ENCODE results near the gene ARMCX6. TPM values are rescaled to one million over a fixed set of nuclear protein-coding genes. Genes with fewer than 3 reads are reported as not detected.

ARMCX6 gene
- total RNA-seq, 2 experiments from 2014 or later: 35.0 to 39.5 TPM

DNA sequence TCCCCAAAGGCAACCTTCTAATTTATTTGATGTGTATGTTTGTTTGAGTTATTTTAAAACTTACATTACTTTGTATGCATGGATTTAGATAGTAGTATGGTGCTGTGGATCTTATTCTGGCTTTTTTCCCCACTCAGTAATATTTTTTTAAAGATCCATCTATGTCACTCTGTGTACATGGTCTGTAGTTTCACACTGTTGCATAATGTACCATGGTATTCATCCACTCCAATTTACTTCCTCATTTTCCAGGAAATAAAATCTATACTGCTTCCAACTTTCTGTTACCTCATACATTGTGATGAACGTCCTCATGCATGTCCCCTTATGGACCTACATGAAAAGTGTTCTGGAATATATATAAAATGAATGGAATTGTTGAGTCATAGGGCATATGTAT lies 24.3 kb upstream of the ARMCX6 start:
- Mint-ChIP-seq H3K4me1 (ENCODE audit: low read depth) (no peaks in the 10 kb centered on the region), H3K4me3 (no peak overlapping the region), H3K36me3 (ENCODE audit: low read depth) (peaks cover 4% of the 10 kb centered on the region), H3K9me3 (no peaks in the 10 kb centered on the region), H3K27me3 (no peaks in the 10 kb centered on the region), H3K27ac (no peak overlapping the region)
- no peaks in the 10 kb centered on the region for H3K4me1 ChIP-seq (ENCODE audit: insufficient read depth, low read length)
- ATAC-seq (ENCODE audit: poor library complexity) (no peak), DNase-seq (no peak)
- CTCF ChIA-PET: no interaction called here
- POLR2A ChIA-PET: no interaction called here
- H3K9me3 ChIP-seq (ENCODE audit: control insufficient read depth in 1 of 2, insufficient read depth in 1 of 2, low read length in 2 of 2): no peaks in the 10 kb centered on the region
- no peaks in the 10 kb centered on the region for H3K27me3 ChIP-seq (ENCODE audit: control insufficient read depth in 1 of 2, insufficient read depth in 2 of 2, low read length in 2 of 2)
- no peaks in the 10 kb centered on the region for H3K36me3 ChIP-seq (ENCODE audit: insufficient read depth, low read length)
- no peak overlapping the region for H3K4me3 ChIP-seq (ENCODE audit: low read length)
- intact Hi-C loops (cut with DNase I, micrococcal nuclease): no loop called here
- no peak overlapping the region for H3K27ac ChIP-seq (ENCODE audit: low read depth in 1 of 2, low read length in 2 of 2)
- TF ChIP-seq, protein P1, sequence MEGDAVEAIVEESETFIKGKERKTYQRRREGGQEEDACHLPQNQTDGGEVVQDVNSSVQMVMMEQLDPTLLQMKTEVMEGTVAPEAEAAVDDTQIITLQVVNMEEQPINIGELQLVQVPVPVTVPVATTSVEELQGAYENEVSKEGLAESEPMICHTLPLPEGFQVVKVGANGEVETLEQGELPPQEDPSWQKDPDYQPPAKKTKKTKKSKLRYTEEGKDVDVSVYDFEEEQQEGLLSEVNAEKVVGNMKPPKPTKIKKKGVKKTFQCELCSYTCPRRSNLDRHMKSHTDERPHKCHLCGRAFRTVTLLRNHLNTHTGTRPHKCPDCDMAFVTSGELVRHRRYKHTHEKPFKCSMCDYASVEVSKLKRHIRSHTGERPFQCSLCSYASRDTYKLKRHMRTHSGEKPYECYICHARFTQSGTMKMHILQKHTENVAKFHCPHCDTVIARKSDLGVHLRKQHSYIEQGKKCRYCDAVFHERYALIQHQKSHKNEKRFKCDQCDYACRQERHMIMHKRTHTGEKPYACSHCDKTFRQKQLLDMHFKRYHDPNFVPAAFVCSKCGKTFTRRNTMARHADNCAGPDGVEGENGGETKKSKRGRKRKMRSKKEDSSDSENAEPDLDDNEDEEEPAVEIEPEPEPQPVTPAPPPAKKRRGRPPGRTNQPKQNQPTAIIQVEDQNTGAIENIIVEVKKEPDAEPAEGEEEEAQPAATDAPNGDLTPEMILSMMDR (IDR thresholded peaks at IDR 0.05): no peak

DNA sequence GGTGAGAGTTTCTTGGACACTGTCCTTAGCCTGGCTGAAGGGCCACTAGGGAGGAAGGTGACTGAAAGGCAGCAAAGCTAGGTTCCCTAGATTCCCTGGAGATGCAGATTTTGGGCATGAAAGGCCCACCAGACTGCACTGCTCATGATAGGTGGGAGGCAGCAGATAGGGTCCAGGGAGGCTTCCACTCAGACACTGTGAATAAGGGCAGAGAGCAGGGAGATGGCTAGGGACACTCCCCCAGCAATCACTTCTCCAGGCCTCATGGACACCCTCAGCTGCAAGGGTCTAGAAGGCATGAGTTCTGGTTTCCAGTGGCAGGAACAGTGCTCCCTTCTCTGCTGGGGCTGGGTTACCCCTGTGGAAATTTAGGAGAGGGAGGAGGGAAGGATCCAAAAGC lies 21.8 kb upstream of the ARMCX6 start:
- intact Hi-C loops (cut with DNase I, micrococcal nuclease): no loop called here
- TF ChIP-seq, protein P1 (IDR thresholded peaks at IDR 0.05): no peak

DNA sequence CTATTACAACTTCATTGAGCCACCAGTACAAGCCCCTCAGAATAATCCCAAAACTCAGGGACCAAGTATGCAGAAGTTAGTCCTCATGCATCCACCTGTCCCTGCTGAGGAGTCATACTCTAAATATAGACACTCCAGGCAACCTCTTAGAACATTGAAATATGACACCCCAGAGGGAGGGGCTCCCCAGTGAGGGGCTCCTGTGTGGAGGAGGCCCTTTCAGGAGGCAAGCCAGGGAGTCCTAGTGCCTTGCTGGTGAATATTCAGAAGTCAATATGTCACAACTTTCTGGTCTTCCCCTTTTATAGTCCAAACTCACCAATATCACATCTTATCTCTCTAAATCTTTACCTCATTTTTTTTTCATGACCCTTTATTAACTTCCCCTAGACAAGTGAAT lies 1.6 kb upstream of the ARMCX6 start:
- ATAC-seq (ENCODE audit: poor library complexity) (no peak), DNase-seq (no peak)
- H3K27me3 Mint-ChIP-seq: no peaks in the 10 kb centered on the region
- H3K27me3 ChIP-seq (ENCODE audit: control insufficient read depth in 1 of 2, insufficient read depth in 2 of 2, low read length in 2 of 2): no peaks in the 10 kb centered on the region
- peaks cover 23% of the 10 kb centered on the region for H3K4me1 ChIP-seq (ENCODE audit: insufficient read depth, low read length)
- POLR2A ChIA-PET: no interaction called here
- peak overlapping the region; percentile 40 for H3K4me3 Mint-ChIP-seq
- TF ChIP-seq, protein P1 (IDR thresholded peaks at IDR 0.05): no peak
- no peaks in the 10 kb centered on the region for H3K36me3 ChIP-seq (ENCODE audit: insufficient read depth, low read length)
- H3K27ac ChIP-seq (ENCODE audit: low read depth in 1 of 2, low read length in 2 of 2): no peak overlapping the region
- H3K27ac Mint-ChIP-seq: no peak overlapping the region
- H3K4me1 Mint-ChIP-seq (ENCODE audit: low read depth): peaks cover 39% of the 10 kb centered on the region
- no peaks in the 10 kb centered on the region for H3K9me3 Mint-ChIP-seq
- no peaks in the 10 kb centered on the region for H3K9me3 ChIP-seq (ENCODE audit: control insufficient read depth in 1 of 2, insufficient read depth in 1 of 2, low read length in 2 of 2)
- intact Hi-C loops (cut with DNase I, micrococcal nuclease): loop anchor here (5.0 kb wide), 3 partner anchors 138 to 313 kb away; partner anchors contain the start of gene ZMAT1 (in 1 of the 2)
- CTCF ChIA-PET: no interaction called here
- H3K4me3 ChIP-seq (ENCODE audit: low read length): no peak overlapping the region
- peaks cover 36% of the 10 kb centered on the region for H3K36me3 Mint-ChIP-seq (ENCODE audit: low read depth)

More for the DNA sequence above, 21.8 kb upstream of the ARMCX6 start:
- no peaks in the 10 kb centered on the region for H3K36me3 ChIP-seq (ENCODE audit: insufficient read depth, low read length)
- H3K9me3 ChIP-seq (ENCODE audit: control insufficient read depth in 1 of 2, insufficient read depth in 1 of 2, low read length in 2 of 2): no peaks in the 10 kb centered on the region
- CTCF ChIA-PET: no interaction called here
- POLR2A ChIA-PET: no interaction called here
- Mint-ChIP-seq H3K27ac (no peak overlapping the region), H3K9me3 (no peaks in the 10 kb centered on the region), H3K4me3 (no peak overlapping the region), H3K4me1 (ENCODE audit: low read depth) (no peaks in the 10 kb centered on the region), H3K36me3 (ENCODE audit: low read depth) (peaks cover 4% of the 10 kb centered on the region), H3K27me3 (no peaks in the 10 kb centered on the region)
- ATAC-seq (ENCODE audit: poor library complexity): no peak
- no peak overlapping the region for H3K4me3 ChIP-seq (ENCODE audit: low read length)
- H3K4me1 ChIP-seq (ENCODE audit: insufficient read depth, low read length): no peaks in the 10 kb centered on the region
- no peak overlapping the region for H3K27ac ChIP-seq (ENCODE audit: low read depth in 1 of 2, low read length in 2 of 2)
- DNase-seq: no peak
- no peaks in the 10 kb centered on the region for H3K27me3 ChIP-seq (ENCODE audit: control insufficient read depth in 1 of 2, insufficient read depth in 2 of 2, low read length in 2 of 2)

Data from CD4-positive, alpha-beta T cell (primary cell).